IMR-90 (cell line): Measurements from ENCODE around the gene SBSN. TPM values are rescaled to one million over a fixed set of nuclear protein-coding genes. Genes with fewer than 3 reads are reported as not detected.

Experiments
- ATAC-seq: fragments of 200-7000 bp; cut with Tn5 transposase; 2 replicates; pipeline ENCODE4 v1.9.1; 2020; ENCODE audit warnings: low read depth, mild to moderate bottlenecking, moderate library complexity
- BruUV-seq: library from RNA; stranded (reverse); fragments of 400-500 nt; replicated peaks from 2 replicates; lab custom pipeline; 2021; lab: Mats Ljungman, UMichigan
- CTCF ChIA-PET: fragments of 300-600 bp; formaldehyde crosslinking; extraction: SDS; loops from one replicate; lab custom pipeline; 2021; ENCODE audit warnings: antibody characterized with exemption; lab: Yijun Ruan, JAX
- POLR2A ChIA-PET: fragments of 300-600 bp; sonication (Branson Sonifier 250); formaldehyde crosslinking; loops from one replicate; lab custom pipeline; 2022; ENCODE audit warnings: antibody characterized with exemption; ENCODE audit not compliant: unreplicated experiment; lab: Charles Lee
- DNase-seq: peaks from one replicate; pipeline ENCODE4 v3.0.0; 2013
- H2AFZ ChIP-seq: replicated peaks from 2 replicates; pipeline ENCODE3; 2013; ENCODE audit warnings: low read length, mild to moderate bottlenecking; ENCODE audit not compliant: poor library complexity
- H2AK5ac ChIP-seq: 2 replicates; pipeline ENCODE4 v1.6.1; 2013; ENCODE audit warnings: low read depth, low read length, inconsistent platforms
- H2AK9ac ChIP-seq: replicated peaks from 2 replicates; pipeline ENCODE3; 2013; ENCODE audit warnings: mild to moderate bottlenecking, low read depth, low read length, moderate library complexity; ENCODE audit not compliant: poor library complexity
- H2BK120ac ChIP-seq: 2 replicates; pipeline ENCODE4 v1.6.1; 2013; ENCODE audit warnings: low read depth, low read length, inconsistent platforms
- H2BK15ac ChIP-seq: 3 replicates; pipeline ENCODE4 v1.6.1; 2013; ENCODE audit warnings: low read depth, low read length, inconsistent platforms
- H2BK20ac ChIP-seq: 2 replicates; pipeline ENCODE4 v1.6.1; 2013; ENCODE audit warnings: low read depth, mild to moderate bottlenecking, inconsistent platforms, low read length, moderate library complexity
- H2BK5ac ChIP-seq: 2 replicates; pipeline ENCODE4 v1.6.1; 2013; ENCODE audit warnings: mild to moderate bottlenecking, low read depth, low read length, inconsistent platforms; ENCODE audit not compliant: poor library complexity, severe bottlenecking
- H3K14ac ChIP-seq: replicated peaks from 2 replicates; pipeline ENCODE4 v1.6.1; 2013; ENCODE audit warnings: low read depth, low read length, inconsistent platforms
- H3K18ac ChIP-seq: 2 replicates; pipeline ENCODE4 v1.6.1; 2013; ENCODE audit warnings: low read depth, low read length, control low read depth
- H3K23ac ChIP-seq: 2 replicates; pipeline ENCODE4 v1.6.1; 2013; ENCODE audit warnings: low read depth, low read length, inconsistent platforms
- H3K27ac ChIP-seq: 2 replicates; pipeline ENCODE4 v1.5.1; 2013; ENCODE audit warnings: mild to moderate bottlenecking, control low read depth, low read length; ENCODE audit not compliant: insufficient read depth
- H3K27me3 ChIP-seq: 2 replicates; pipeline ENCODE4 v1.6.1; 2013; ENCODE audit warnings: low read length; ENCODE audit not compliant: control insufficient read depth, insufficient read depth
- H3K36me3 ChIP-seq: 2 replicates; pipeline ENCODE4 v1.6.1; 2013; ENCODE audit warnings: low read length, mixed read lengths; ENCODE audit not compliant: control insufficient read depth, insufficient read depth
- H3K4ac ChIP-seq: 2 replicates; pipeline ENCODE4 v1.6.1; 2013; ENCODE audit warnings: low read depth, low read length, inconsistent platforms
- H3K4me1 ChIP-seq: 2 replicates; pipeline ENCODE4 v1.6.1; 2013; ENCODE audit warnings: low read length, mixed read lengths; ENCODE audit not compliant: control insufficient read depth, insufficient read depth
- H3K4me2 ChIP-seq: 2 replicates; pipeline ENCODE4 v1.6.1; 2013; ENCODE audit warnings: low read depth, mild to moderate bottlenecking, control low read depth, low read length, moderate library complexity
- H3K4me3 ChIP-seq: 2 replicates; pipeline ENCODE4 v1.5.1; 2013; ENCODE audit warnings: low read depth, mild to moderate bottlenecking, control low read depth, low read length, moderate library complexity; ENCODE audit not compliant: insufficient read depth
- H3K56ac ChIP-seq: 2 replicates; pipeline ENCODE4 v1.6.1; 2013; ENCODE audit warnings: low read length, inconsistent platforms; ENCODE audit not compliant: insufficient read depth; ENCODE audit errors: extremely low read depth
- H3K79me1 ChIP-seq, 2 experiments: 2 replicates each; pipeline ENCODE4 v1.6.1; 2013; ENCODE audit warnings: low read length in 2 of 2, inconsistent platforms in 1 of 2, low read depth in 1 of 2
- H3K9ac ChIP-seq: 2 replicates; pipeline ENCODE4 v1.6.1; 2013; ENCODE audit warnings: low read depth, low read length, control low read depth
- H3K9me1 ChIP-seq: 2 replicates; pipeline ENCODE4 v1.6.1; 2013; ENCODE audit warnings: low read length, inconsistent platforms; ENCODE audit not compliant: insufficient read depth
- H3K9me3 ChIP-seq: 2 replicates; pipeline ENCODE4 v1.6.1; 2013; ENCODE audit warnings: low read length; ENCODE audit not compliant: control insufficient read depth, insufficient read depth
- H4K20me1 ChIP-seq: 2 replicates; pipeline ENCODE4 v1.6.1; 2013; ENCODE audit warnings: low read length, inconsistent platforms; ENCODE audit not compliant: insufficient read depth
- H4K5ac ChIP-seq: 2 replicates; pipeline ENCODE4 v1.6.1; 2013; ENCODE audit warnings: mild to moderate bottlenecking, low read depth, low read length, control low read depth
- H4K8ac ChIP-seq, 2 experiments: 2 replicates each; pipeline ENCODE4 v1.6.1; 2013; ENCODE audit warnings: low read depth in 2 of 2, low read length in 2 of 2, control low read depth in 1 of 2, inconsistent platforms in 1 of 2
- H4K91ac ChIP-seq: 2 replicates; pipeline ENCODE4 v1.6.1; 2013; ENCODE audit warnings: low read depth, low read length, inconsistent platforms; ENCODE audit not compliant: insufficient read depth
- BHLHE40 ChIP-seq: fragments of 150-350 bp; IDR thresholded peaks from 2 replicates; pipeline ENCODE4 v1.6.1; 2016; ENCODE audit warnings: mild to moderate bottlenecking, low read depth, low read length
- MAFK ChIP-seq: IDR thresholded peaks from 2 replicates; pipeline ENCODE4 v1.6.1; 2012; ENCODE audit warnings: low read depth, low read length, improper control_type of control experiment
- MAZ ChIP-seq: IDR thresholded peaks from 2 replicates; pipeline ENCODE4 v1.6.1; 2012; ENCODE audit warnings: low read depth, mild to moderate bottlenecking, low read length, improper control_type of control experiment, moderate library complexity, borderline replicate concordance
- MXI1 ChIP-seq: IDR thresholded peaks from 2 replicates; pipeline ENCODE4 v1.6.1; 2012; ENCODE audit warnings: low read depth, mild to moderate bottlenecking, low read length, moderate library complexity, borderline replicate concordance
- RAD21 ChIP-seq: IDR thresholded peaks from 2 replicates; pipeline ENCODE4 v1.6.1; 2012; ENCODE audit warnings: low read length, improper control_type of control experiment
- RCOR1 ChIP-seq: IDR thresholded peaks from 2 replicates; pipeline ENCODE4 v1.6.1; 2012; ENCODE audit warnings: mild to moderate bottlenecking, low read length, improper control_type of control experiment; ENCODE audit not compliant: insufficient replicate concordance
- RFX5 ChIP-seq: IDR thresholded peaks from 2 replicates; pipeline ENCODE4 v1.8.0; 2012; ENCODE audit warnings: low read depth, mild to moderate bottlenecking, low read length, moderate library complexity
- SMC3 ChIP-seq: fragments of 150-350 bp; IDR thresholded peaks from 2 replicates; pipeline ENCODE4 v1.6.1; 2016; ENCODE audit warnings: low read depth, mild to moderate bottlenecking, antibody characterized with exemption, low read length, moderate library complexity
- WGBS, 2 experiments: methylation state at CpG; one replicate each; pipeline versions ENCODE4 v1.1.5 to v1.1.7; 2013; ENCODE audit warnings: missing lambda C conversion rate in 2 of 2; ENCODE audit not compliant: insufficient read length in 1 of 2; ENCODE audit errors: extremely low coverage in 2 of 2; 5-methylcytosine and 5-hydroxymethylcytosine counted together
- dilution Hi-C: fragments of 300-500 bp; cut with HindIII; formaldehyde crosslinking; loops from one replicate; pipeline ENCODE4 v1.14.3; 2018; ENCODE audit warnings: low sequenced_read_pairs; ENCODE audit not compliant: unreplicated experiment
- in situ Hi-C: fragments of 300-500 bp; cut with MboI; formaldehyde crosslinking; loops from 3 replicates; pipeline ENCODE4 v1.14.3; 2019; ENCODE audit warnings: low sequenced_read_pairs, inconsistent platforms, mixed read lengths
- intact Hi-C: fragments of 100-400 bp; cut with micrococcal nuclease; formaldehyde crosslinking; loops from 2 replicates; pipeline ENCODE4 v1.10.0; 2022
- polyA plus RNA-seq, 3 experiments: library from polyadenylated mRNA; depleted of rRNA; stranded (reverse); fragments of >200 nt; gene quantifications; 2 replicates each; pipeline ENCODE4 v1.2.3, GENCODE V29; 2012; ENCODE audit warnings: low replicate concordance in 1 of 3
- total RNA-seq: library from RNA; depleted of rRNA; stranded (reverse); fragments of >200 nt; gene quantifications from 2 replicates; pipeline ENCODE4 v1.2.3, GENCODE V29; 2012
- TF ChIP-seq, protein P1 (sequence below): conservative IDR thresholded peaks from 2 replicates; pipeline ENCODE4 v1.5.1; 2012; ENCODE audit warnings: mild to moderate bottlenecking, low read depth, low read length, improper control_type of control experiment
- TF ChIP-seq, protein P2 (sequence below): fragments of 150-350 bp; IDR thresholded peaks from 2 replicates; pipeline ENCODE4 v1.6.1; 2016; ENCODE audit warnings: low read depth, mild to moderate bottlenecking, low read length, moderate library complexity, borderline replicate concordance

Gene SBSN
- total and polyA plus RNA-seq, 2 of the 4 experiments (the other 2 are of a cell fraction) = 0.72 to 6.4 TPM

DNA sequence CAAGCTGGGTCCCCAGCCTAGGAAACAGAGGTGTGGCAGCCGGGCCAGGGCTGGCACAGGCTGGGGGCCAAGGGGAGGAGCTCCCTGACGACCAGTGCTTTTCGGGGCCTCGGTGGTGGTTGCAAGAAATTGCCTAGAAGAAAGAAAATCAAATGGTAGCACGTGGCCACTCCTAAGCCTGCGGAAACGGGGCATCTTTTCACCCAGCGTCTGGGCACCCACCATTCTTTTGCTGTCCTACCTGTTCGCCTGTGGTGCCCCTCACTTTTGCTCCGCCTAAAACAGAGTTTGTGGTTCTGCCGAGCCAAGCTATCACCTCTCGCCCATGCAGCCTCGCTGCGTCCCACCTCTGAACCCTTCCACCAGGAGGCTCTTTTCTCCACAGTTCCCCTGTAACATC lies 30.7 kb downstream of the SBSN start:
- Histone ChIP-seq H3K27me3 (peaks cover 30% of the 10 kb centered on the region), H3K56ac (no peak overlapping the region), H2BK120ac (no peak overlapping the region), H3K23ac (no peak overlapping the region), H3K27ac (no peak overlapping the region), H4K91ac (no peak overlapping the region), H3K9ac (no peak overlapping the region), H2AK5ac (no peak overlapping the region), H2BK5ac (no peak overlapping the region), H4K5ac (no peak overlapping the region), H3K79me1 (no peaks in the 10 kb centered on the region), H3K14ac (no peak overlapping the region), H3K36me3 (no peaks in the 10 kb centered on the region), H2BK20ac (no peak overlapping the region), H2AFZ (peak overlapping the region; percentile 23), H4K8ac (no peak overlapping the region), H3K4me3 (no peak overlapping the region), H3K4ac (no peak overlapping the region), H3K4me1 (no peaks in the 10 kb centered on the region), H3K4me2 (no peak overlapping the region), H3K9me1 (no peaks in the 10 kb centered on the region), H3K9me3 (no peaks in the 10 kb centered on the region), H3K18ac (no peak overlapping the region), H2BK15ac (no peak overlapping the region), H2AK9ac (no peak overlapping the region), H4K20me1 (no peaks in the 10 kb centered on the region)
- DNase-seq = no peak
- no TSS peak for BruUV-seq
- WGBS, 2 experiments = 74% methylated on average over 9 of the region's 14 CpGs; no CpG with 5 or more reads in 1 of the 2 experiments
- no peak for TF ChIP-seq SMC3
- no peak for TF ChIP-seq BHLHE40
- no peak for TF ChIP-seq RAD21
- TF ChIP-seq RFX5 = no peak
- TF ChIP-seq, protein P1, sequence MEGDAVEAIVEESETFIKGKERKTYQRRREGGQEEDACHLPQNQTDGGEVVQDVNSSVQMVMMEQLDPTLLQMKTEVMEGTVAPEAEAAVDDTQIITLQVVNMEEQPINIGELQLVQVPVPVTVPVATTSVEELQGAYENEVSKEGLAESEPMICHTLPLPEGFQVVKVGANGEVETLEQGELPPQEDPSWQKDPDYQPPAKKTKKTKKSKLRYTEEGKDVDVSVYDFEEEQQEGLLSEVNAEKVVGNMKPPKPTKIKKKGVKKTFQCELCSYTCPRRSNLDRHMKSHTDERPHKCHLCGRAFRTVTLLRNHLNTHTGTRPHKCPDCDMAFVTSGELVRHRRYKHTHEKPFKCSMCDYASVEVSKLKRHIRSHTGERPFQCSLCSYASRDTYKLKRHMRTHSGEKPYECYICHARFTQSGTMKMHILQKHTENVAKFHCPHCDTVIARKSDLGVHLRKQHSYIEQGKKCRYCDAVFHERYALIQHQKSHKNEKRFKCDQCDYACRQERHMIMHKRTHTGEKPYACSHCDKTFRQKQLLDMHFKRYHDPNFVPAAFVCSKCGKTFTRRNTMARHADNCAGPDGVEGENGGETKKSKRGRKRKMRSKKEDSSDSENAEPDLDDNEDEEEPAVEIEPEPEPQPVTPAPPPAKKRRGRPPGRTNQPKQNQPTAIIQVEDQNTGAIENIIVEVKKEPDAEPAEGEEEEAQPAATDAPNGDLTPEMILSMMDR = no peak
- no peak for TF ChIP-seq MXI1
- TF ChIP-seq MAZ = no peak
- TF ChIP-seq MAFK = no peak
- TF ChIP-seq, protein P2, sequence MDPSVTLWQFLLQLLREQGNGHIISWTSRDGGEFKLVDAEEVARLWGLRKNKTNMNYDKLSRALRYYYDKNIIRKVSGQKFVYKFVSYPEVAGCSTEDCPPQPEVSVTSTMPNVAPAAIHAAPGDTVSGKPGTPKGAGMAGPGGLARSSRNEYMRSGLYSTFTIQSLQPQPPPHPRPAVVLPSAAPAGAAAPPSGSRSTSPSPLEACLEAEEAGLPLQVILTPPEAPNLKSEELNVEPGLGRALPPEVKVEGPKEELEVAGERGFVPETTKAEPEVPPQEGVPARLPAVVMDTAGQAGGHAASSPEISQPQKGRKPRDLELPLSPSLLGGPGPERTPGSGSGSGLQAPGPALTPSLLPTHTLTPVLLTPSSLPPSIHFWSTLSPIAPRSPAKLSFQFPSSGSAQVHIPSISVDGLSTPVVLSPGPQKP = no peak
- no peak for TF ChIP-seq RCOR1
- no peak for ATAC-seq
- in situ Hi-C loops = no loop called here
- ChIA-PET CTCF (no interaction called here), POLR2A (no interaction called here)
- dilution Hi-C loops = no loop called here
- intact Hi-C loops = no loop called here
